ENCODE measurements around the gene BARX1.

DNA sequence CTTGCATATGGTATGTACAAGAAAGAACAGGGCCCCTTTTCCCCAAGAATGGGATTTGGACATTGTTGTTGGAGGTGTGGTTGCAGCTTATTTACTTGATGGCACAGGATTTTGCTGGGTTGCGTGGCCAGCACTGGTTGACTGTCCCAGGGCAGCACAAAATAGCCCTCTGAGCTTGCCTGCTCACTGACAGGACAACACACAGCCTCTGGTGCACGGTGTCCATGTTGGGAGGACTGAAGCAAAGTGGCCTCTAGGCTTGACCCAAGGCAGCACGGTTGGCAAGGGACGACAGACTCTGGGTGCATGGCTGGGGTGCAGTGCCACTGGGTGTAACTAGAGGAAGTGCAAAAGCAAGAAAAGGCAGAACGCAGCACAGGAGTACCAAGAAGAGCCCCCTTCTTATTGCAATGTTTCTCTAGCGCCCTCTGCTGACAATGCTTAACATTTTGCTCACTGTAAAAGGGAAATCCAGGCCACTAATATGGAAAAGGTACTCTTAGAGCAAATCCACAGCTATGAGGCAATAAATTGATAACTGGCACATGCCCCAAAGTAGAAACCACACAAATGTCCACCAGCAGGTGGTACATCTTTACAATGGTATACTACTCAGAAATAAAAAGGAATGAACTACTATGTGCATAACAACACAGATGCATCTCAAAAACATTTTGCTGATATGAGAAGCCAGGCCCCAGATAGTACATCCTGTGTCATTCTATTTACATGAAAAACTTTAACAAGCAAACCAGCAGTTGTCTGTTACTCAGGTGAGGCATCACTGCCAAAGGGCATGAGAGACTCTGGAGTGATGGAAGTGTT is 47.4 kb upstream of the BARX1 start:
- no peak for TF ChIP-seq ZNF274 (IDR thresholded peaks at IDR 0.05; ENCODE audit: low read depth, low read length)
- TF ChIP-seq SUZ12 (IDR thresholded peaks at IDR 0.05; ENCODE audit: extremely low read depth, insufficient read depth, insufficient read length) = no peak

Measured in NT2/D1 (cell line).